Regular cardiac myocyte (primary cell): ENCODE measurements around the gene ATP10A. TPM values are rescaled to one million over a fixed set of nuclear protein-coding genes. Genes with fewer than 3 reads are reported as not detected.

Experiments used
- total RNA-seq: library from RNA; depleted of rRNA; stranded (reverse); fragments of >200 nt; gene quantifications from 2 replicates; pipeline ENCODE4 v1.2.3, GENCODE V29; 2014

ATP10A gene
- 5.6 and 13.0 TPM in 2 replicates for total RNA-seq

GRCh38 chr15:25863111-25863967 lies at the start of gene ATP10A:
TSS of gene ATP10A (minus strand) at chr15:25863327. CDS start at chr15:25863096, 231 bp downstream.

